ENCODE measurements around the gene BNIP5. TPM values are rescaled to one million over a fixed set of nuclear protein-coding genes. Genes with fewer than 3 reads are reported as not detected.

Gene BNIP5, protein sequence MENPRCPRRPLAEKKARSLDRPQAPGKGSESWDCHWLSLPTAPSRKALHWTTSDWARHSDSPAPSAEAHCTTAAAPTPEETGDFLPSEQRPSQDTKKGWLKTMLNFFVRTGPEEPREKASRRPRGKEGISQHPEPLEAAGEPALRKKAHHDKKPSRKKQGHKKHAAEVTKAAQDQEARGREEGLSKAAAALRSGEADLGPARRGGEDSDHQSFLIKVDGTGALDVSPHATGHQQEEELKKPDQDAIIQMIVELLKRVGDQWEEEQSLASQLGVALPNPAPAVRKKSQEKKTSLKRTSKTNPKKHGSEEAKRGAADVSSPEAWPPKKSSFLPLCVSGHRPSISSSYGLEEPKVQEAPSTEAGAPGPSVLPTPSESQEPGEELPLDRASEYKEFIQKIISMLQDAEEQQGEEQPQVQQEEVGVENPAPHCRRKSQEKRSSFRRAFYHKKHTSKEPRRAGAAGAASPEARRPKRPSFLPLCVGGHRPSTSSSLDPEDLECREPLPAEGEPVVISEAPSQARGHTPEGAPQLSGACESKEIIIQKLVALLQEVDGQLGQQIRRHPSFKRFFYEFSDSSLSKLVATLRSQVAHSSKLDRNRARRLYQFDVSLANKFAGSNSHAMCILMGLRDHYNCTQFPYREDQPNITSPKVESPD
- 0.05 TPM for polyA plus RNA-seq (2013, experiment 1 of 2)
- 0.06 TPM for polyA plus RNA-seq (2013, experiment 2 of 2)

DNA sequence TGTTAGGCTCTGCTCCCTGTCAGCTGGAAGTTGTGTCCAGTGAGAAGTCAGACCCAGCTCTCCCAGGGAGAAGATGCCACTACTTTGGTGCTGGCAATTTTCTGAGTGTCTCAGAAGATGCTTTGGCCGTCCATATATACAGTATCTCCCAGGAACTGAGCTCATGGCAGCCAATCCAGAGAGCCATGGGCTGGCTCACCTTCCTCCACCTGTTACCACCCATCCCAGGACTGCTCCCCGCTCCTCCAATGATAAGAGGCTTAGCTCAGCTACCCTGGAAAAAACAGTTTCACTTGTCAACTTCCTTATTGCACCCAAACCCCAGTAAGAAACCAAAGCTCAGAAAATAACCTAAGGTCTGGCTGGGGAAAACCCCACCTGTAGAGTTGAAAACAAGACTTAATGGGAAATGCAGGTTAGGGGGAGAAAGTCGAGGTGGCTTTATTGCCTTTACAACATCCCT, at the start of gene BNIP5:
Gene BNIP5, minus strand, starts transcription at position 110 of the 463 bp plus-strand sequence. CDS start 6,198 bp downstream, outside the sequence.
- Histone ChIP-seq H3K27me3 (ENCODE audit: insufficient read depth, low read length) (peaks cover 16% of the 10 kb centered on the region), H3K4me3 (ENCODE audit: low read length) (no peak within 1 kb of the TSS), H3K9ac (ENCODE audit: low read depth, low read length) (no peak within 1 kb of the TSS), H3K36me3 (ENCODE audit: insufficient read depth, low read length) (no peaks in the 10 kb centered on the region), H3K9me3 (ENCODE audit: insufficient read depth, low read depth, low read length) (no peaks in the 10 kb centered on the region), H3K27ac (ENCODE audit: low read depth, low read length) (no peak within 1 kb of the TSS), H3K4me1 (ENCODE audit: insufficient read depth, low read length) (no peaks in the 10 kb centered on the region; the same call in 1 of the 2 replicates)
- WGBS: 88% methylated on average over 3 of the region's 3 CpGs

DNA sequence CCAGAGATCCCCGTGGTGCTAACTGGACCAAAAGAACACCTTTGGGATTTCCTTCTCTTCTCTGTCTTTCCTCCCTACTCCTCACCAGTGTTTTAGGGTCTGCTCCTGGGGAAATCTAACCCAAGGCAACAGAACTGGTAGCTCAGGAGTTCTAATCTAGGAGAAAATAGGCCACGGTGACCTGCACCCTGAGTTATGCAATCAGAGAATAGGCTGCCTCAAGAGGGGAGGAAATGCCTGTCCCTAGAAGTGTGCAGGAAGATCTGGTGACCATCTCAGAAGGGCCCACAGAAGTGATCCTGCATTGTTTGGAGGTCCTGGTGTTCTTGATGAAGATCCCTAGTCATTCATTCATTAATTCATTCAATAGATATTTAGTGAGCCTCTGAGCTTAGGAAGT, 47.4 kb upstream of the BNIP5 start:
- H3K9me3 ChIP-seq (ENCODE audit: insufficient read depth, low read depth, low read length): no peaks in the 10 kb centered on the region
- no peak overlapping the region for H3K27ac ChIP-seq (ENCODE audit: low read depth, low read length)
- H3K4me1 ChIP-seq (ENCODE audit: insufficient read depth, low read length): no peaks in the 10 kb centered on the region
- WGBS: 93% methylated on average over 2 of the region's 2 CpGs
- no peak overlapping the region for H3K9ac ChIP-seq (ENCODE audit: low read depth, low read length)
- H3K4me3 ChIP-seq (ENCODE audit: low read length): no peak overlapping the region
- peaks cover 45% of the 10 kb centered on the region for H3K27me3 ChIP-seq (ENCODE audit: insufficient read depth, low read length)
- no peaks in the 10 kb centered on the region for H3K36me3 ChIP-seq (ENCODE audit: insufficient read depth, low read length)

DNA sequence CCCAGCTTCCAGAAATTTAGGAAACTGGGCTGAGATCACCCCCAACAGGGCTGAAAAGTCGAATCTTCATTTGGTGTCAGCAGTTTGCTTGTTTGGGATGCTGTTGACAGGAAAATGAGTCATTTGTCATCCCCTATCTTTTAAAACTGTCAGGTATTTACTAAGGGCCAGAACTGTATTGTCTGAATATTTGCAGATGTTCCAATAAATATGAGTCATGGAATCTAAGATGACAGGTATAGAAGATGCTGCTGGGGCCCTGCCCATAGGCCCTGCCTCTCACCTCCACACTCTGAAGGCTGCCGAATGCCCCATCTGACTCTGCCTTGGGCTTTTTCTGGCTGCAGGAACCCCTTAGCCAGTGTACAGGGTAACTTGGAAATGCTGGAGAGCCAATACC, 46.9 kb upstream of the BNIP5 start:
- H3K27ac ChIP-seq (ENCODE audit: low read depth, low read length): no peak overlapping the region
- H3K27me3 ChIP-seq (ENCODE audit: insufficient read depth, low read length): peaks cover 40% of the 10 kb centered on the region
- no peak overlapping the region for H3K9ac ChIP-seq (ENCODE audit: low read depth, low read length)
- 79% methylated on average over 2 of the region's 2 CpGs for WGBS
- no peaks in the 10 kb centered on the region for H3K9me3 ChIP-seq (ENCODE audit: insufficient read depth, low read depth, low read length)
- H3K4me3 ChIP-seq (ENCODE audit: low read length): no peak overlapping the region
- no peaks in the 10 kb centered on the region for H3K36me3 ChIP-seq (ENCODE audit: insufficient read depth, low read length)
- no peaks in the 10 kb centered on the region for H3K4me1 ChIP-seq (ENCODE audit: insufficient read depth, low read length)

GRCh38 chr6:36382976-36383375, 46.3 kb upstream of the BNIP5 start:
- no peak overlapping the region for H3K27ac ChIP-seq (ENCODE audit: low read depth, low read length)
- no peaks in the 10 kb centered on the region for H3K9me3 ChIP-seq (ENCODE audit: insufficient read depth, low read depth, low read length)
- H3K4me3 ChIP-seq (ENCODE audit: low read length): no peak overlapping the region
- no peaks in the 10 kb centered on the region for H3K4me1 ChIP-seq (ENCODE audit: insufficient read depth, low read length)
- peaks cover 34% of the 10 kb centered on the region for H3K27me3 ChIP-seq (ENCODE audit: insufficient read depth, low read length)
- H3K36me3 ChIP-seq (ENCODE audit: insufficient read depth, low read length): no peaks in the 10 kb centered on the region
- 72% methylated on average over 4 of the region's 4 CpGs for WGBS
- H3K9ac ChIP-seq (ENCODE audit: low read depth, low read length): no peak overlapping the region

GRCh38 chr6:36381502-36382389, 45.1 kb upstream of the BNIP5 start:
- H3K9me3 ChIP-seq (ENCODE audit: insufficient read depth, low read depth, low read length): no peaks in the 10 kb centered on the region
- H3K9ac ChIP-seq (ENCODE audit: low read depth, low read length): no peak overlapping the region
- H3K4me1 ChIP-seq (ENCODE audit: insufficient read depth, low read length): no peaks in the 10 kb centered on the region
- no peak overlapping the region for H3K4me3 ChIP-seq (ENCODE audit: low read length)
- H3K27ac ChIP-seq (ENCODE audit: low read depth, low read length): no peak overlapping the region
- 82% methylated on average over 7 of the region's 9 CpGs for WGBS
- no peaks in the 10 kb centered on the region for H3K36me3 ChIP-seq (ENCODE audit: insufficient read depth, low read length)
- H3K27me3 ChIP-seq (ENCODE audit: insufficient read depth, low read length): peaks cover 21% of the 10 kb centered on the region

DNA sequence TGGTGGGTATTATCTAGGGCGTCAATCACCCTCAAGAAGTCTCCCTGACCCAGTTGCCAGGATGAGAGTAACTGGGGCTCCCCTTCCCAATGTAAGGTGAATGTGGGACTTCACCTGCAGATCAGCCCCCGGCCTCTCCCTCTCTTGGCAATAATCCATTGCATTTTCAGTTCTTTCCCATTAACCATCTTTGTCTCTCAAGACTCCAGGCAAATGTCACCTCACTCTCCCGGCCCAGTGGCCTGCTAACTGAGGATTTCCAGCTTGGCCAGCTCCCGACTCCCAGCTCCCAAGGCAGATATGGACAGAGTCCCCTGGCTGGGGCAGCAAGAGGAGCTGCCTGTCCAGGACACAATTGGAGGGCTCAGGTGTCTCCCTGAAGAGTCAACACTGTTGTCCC, 43.5 kb upstream of the BNIP5 start:
- 88% methylated on average over 4 of the region's 4 CpGs for WGBS

DNA sequence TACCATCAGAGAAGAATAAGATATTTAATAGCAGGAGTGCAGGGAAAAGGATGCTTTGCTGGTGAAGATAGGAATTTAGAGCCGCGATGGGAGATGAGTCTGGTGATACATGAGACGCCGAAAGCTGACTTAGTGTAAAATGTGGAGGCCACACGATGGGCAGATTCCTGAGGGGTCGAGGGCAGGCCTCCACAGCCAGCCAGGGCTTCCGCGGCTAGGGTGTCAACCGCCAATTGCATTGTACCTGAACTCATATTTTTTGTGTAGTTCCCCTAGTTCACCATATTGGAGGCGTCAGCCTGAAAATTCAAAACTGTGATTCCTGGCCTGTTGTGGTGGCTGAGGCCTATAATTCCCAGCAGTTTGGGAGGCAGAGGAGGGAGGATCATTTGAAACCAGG, 42.2 kb upstream of the BNIP5 start:
- WGBS: 93% methylated on average over 10 of the region's 10 CpGs
- no peaks in the 10 kb centered on the region for H3K9me3 ChIP-seq (ENCODE audit: insufficient read depth, low read depth, low read length)
- no peak overlapping the region for H3K27ac ChIP-seq (ENCODE audit: low read depth, low read length)
- peaks cover 1% of the 10 kb centered on the region; the same call in 1 of the 2 replicates for H3K27me3 ChIP-seq (ENCODE audit: insufficient read depth, low read length)
- H3K4me1 ChIP-seq (ENCODE audit: insufficient read depth, low read length): no peaks in the 10 kb centered on the region
- no peak overlapping the region for H3K9ac ChIP-seq (ENCODE audit: low read depth, low read length)
- no peak overlapping the region for H3K4me3 ChIP-seq (ENCODE audit: low read length)
- no peaks in the 10 kb centered on the region for H3K36me3 ChIP-seq (ENCODE audit: insufficient read depth, low read length)

More for the DNA sequence above, 43.5 kb upstream of the BNIP5 start:
- Histone ChIP-seq H3K27me3 (ENCODE audit: insufficient read depth, low read length) (peaks cover 6% of the 10 kb centered on the region; the same call in 1 of the 2 replicates), H3K9ac (ENCODE audit: low read depth, low read length) (no peak overlapping the region), H3K4me3 (ENCODE audit: low read length) (no peak overlapping the region), H3K4me1 (ENCODE audit: insufficient read depth, low read length) (no peaks in the 10 kb centered on the region), H3K9me3 (ENCODE audit: insufficient read depth, low read depth, low read length) (no peaks in the 10 kb centered on the region), H3K27ac (ENCODE audit: low read depth, low read length) (no peak overlapping the region), H3K36me3 (ENCODE audit: insufficient read depth, low read length) (no peaks in the 10 kb centered on the region)

- Histone ChIP-seq H3K9ac (ENCODE audit: low read depth, low read length) (no peak overlapping the region), H3K27ac (ENCODE audit: low read depth, low read length) (no peak overlapping the region), H3K4me3 (ENCODE audit: low read length) (no peak overlapping the region), H3K9me3 (ENCODE audit: insufficient read depth, low read depth, low read length) (no peaks in the 10 kb centered on the region), H3K36me3 (ENCODE audit: insufficient read depth, low read length) (no peaks in the 10 kb centered on the region), H3K4me1 (ENCODE audit: insufficient read depth, low read length) (no peaks in the 10 kb centered on the region), H3K27me3 (ENCODE audit: insufficient read depth, low read length) (no peaks in the 10 kb centered on the region)
- WGBS: 93% methylated on average over 4 of the region's 4 CpGs
Observed at GRCh38 chr6:36378243-36378920, 41.7 kb upstream of the BNIP5 start.

DNA sequence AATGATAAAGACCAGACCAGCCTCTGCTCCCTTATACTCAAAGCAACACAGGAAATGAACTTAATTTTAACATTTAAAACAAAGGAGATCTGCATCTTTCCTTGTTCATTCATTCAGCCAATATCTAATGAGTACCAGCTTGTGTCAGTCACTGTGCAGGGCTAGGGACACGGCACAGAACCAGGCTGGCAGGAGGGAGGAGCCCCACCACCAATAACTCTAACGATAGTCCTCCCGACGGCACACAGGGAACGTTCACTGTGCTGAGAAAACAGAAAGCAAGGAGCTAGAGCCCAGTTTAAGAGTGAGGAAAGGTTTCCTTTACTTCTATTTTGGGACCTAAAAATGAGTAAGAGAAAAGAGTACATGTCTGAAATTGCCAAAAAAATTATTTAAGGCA, 40.9 kb upstream of the BNIP5 start:
- Histone ChIP-seq H3K9me3 (ENCODE audit: insufficient read depth, low read depth, low read length) (no peaks in the 10 kb centered on the region), H3K9ac (ENCODE audit: low read depth, low read length) (no peak overlapping the region), H3K4me1 (ENCODE audit: insufficient read depth, low read length) (no peaks in the 10 kb centered on the region), H3K27ac (ENCODE audit: low read depth, low read length) (no peak overlapping the region), H3K36me3 (ENCODE audit: insufficient read depth, low read length) (no peaks in the 10 kb centered on the region), H3K4me3 (ENCODE audit: low read length) (no peak overlapping the region), H3K27me3 (ENCODE audit: insufficient read depth, low read length) (no peaks in the 10 kb centered on the region)
- 86% methylated on average over 5 of the region's 5 CpGs for WGBS

DNA sequence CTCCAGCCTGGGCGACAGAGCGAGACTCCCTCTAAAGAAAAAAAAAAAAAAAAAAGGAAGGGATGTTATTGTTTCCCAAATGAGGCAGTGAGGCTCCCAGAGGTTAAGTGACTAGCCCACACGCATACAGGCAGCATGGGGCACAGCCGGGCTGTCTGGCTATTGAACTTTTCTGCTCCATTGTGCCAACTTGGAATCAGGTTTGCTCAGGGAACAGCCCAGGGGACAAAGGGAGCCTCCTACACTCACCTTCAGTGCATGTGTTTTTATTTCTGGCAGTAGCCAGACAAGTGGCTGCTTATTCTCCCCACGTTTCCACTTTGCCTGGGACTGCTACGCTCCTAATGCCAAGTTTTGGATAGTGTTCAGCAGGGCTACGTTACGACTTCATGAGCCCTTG, 40.1 kb upstream of the BNIP5 start:
- Histone ChIP-seq H3K4me3 (ENCODE audit: low read length) (no peak overlapping the region), H3K4me1 (ENCODE audit: insufficient read depth, low read length) (no peaks in the 10 kb centered on the region), H3K27ac (ENCODE audit: low read depth, low read length) (no peak overlapping the region), H3K36me3 (ENCODE audit: insufficient read depth, low read length) (no peaks in the 10 kb centered on the region), H3K9me3 (ENCODE audit: insufficient read depth, low read depth, low read length) (no peaks in the 10 kb centered on the region), H3K27me3 (ENCODE audit: insufficient read depth, low read length) (no peaks in the 10 kb centered on the region), H3K9ac (ENCODE audit: low read depth, low read length) (no peak overlapping the region)
- 71% methylated on average over 6 of the region's 8 CpGs for WGBS
